Osteocyte (in vitro differentiated cells): ENCODE data around the gene TJP2. TPM values are rescaled to one million over a fixed set of nuclear protein-coding genes. Genes with fewer than 3 reads are reported as not detected.

Experiments used
- DNase-seq: peaks from one replicate; pipeline ENCODE4 v3.0.0; 2021; ENCODE audit warnings: mixed read lengths; ENCODE audit not compliant: unreplicated experiment; ENCODE audit errors: extremely low spot score
- H3K27ac Mint-ChIP-seq: one replicate; pipeline ENCODE4 v1.8.0; 2021; ENCODE audit warnings: mild to moderate bottlenecking, mixed read lengths; ENCODE audit not compliant: unreplicated experiment
- H3K27me3 Mint-ChIP-seq: one replicate; pipeline ENCODE4 v1.8.0; 2021; ENCODE audit warnings: mixed read lengths; ENCODE audit not compliant: unreplicated experiment
- H3K36me3 Mint-ChIP-seq: one replicate; pipeline ENCODE4 v1.8.0; 2021; ENCODE audit warnings: mixed read lengths; ENCODE audit not compliant: unreplicated experiment
- H3K4me1 Mint-ChIP-seq: one replicate; pipeline ENCODE4 v1.8.0; 2021; ENCODE audit warnings: mixed read lengths; ENCODE audit not compliant: unreplicated experiment
- H3K4me3 Mint-ChIP-seq: one replicate; pipeline ENCODE4 v1.8.0; 2021; ENCODE audit warnings: mild to moderate bottlenecking, moderate library complexity, mixed read lengths; ENCODE audit not compliant: unreplicated experiment
- H3K9me3 Mint-ChIP-seq: one replicate; pipeline ENCODE4 v1.8.0; 2021; ENCODE audit warnings: mixed read lengths; ENCODE audit not compliant: unreplicated experiment
- total RNA-seq: library from RNA; stranded (reverse); gene quantifications from 2 replicates; pipeline ENCODE4 v1.2.1, GENCODE V29; 2021
- TF ChIP-seq, protein P1 (sequence below): fragments of 200-600 bp; sonication (generic); IDR thresholded peaks from 2 replicates; pipeline ENCODE4 v1.5.0; 2021; ENCODE audit warnings: antibody characterized with exemption, mild to moderate bottlenecking, moderate library complexity

The TJP2 gene
- total RNA-seq, 1 donor from 2014 or later: 42.7 TPM

DNA sequence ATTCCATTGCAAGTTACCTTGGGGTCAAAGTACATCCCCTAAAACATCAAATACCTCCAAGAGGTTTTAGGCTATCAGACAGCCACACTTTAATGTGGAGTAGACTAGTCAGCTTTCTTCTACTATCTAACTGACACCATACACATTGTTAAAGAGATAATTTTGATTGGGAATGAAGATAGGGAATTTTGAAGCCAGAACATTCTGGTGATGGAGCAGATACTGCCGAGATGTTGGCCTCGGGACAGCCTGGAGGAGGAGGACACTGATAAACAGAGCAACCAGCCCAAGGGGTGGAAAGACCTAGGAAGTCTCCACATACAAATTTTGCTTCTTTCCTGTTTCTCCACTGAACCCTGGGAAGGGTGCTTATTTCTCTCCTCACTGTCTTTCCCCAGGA lies 14.9 kb downstream of the TJP2 start:
- no peak for DNase-seq
- no peak overlapping the region for H3K4me3 Mint-ChIP-seq
- H3K27ac Mint-ChIP-seq: no peak overlapping the region
- H3K4me1 Mint-ChIP-seq: peaks cover 16% of the 10 kb centered on the region
- TF ChIP-seq, protein P1, sequence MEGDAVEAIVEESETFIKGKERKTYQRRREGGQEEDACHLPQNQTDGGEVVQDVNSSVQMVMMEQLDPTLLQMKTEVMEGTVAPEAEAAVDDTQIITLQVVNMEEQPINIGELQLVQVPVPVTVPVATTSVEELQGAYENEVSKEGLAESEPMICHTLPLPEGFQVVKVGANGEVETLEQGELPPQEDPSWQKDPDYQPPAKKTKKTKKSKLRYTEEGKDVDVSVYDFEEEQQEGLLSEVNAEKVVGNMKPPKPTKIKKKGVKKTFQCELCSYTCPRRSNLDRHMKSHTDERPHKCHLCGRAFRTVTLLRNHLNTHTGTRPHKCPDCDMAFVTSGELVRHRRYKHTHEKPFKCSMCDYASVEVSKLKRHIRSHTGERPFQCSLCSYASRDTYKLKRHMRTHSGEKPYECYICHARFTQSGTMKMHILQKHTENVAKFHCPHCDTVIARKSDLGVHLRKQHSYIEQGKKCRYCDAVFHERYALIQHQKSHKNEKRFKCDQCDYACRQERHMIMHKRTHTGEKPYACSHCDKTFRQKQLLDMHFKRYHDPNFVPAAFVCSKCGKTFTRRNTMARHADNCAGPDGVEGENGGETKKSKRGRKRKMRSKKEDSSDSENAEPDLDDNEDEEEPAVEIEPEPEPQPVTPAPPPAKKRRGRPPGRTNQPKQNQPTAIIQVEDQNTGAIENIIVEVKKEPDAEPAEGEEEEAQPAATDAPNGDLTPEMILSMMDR: no peak
- no peaks in the 10 kb centered on the region for H3K27me3 Mint-ChIP-seq
- no peaks in the 10 kb centered on the region for H3K36me3 Mint-ChIP-seq
- no peaks in the 10 kb centered on the region for H3K9me3 Mint-ChIP-seq

GRCh38 chr9:69190086-69190862 lies 16.2 kb downstream of the TJP2 start:
- H3K4me3 Mint-ChIP-seq: no peak overlapping the region
- TF ChIP-seq, protein P1: no peak
- no peak overlapping the region for H3K27ac Mint-ChIP-seq
- H3K27me3 Mint-ChIP-seq: no peaks in the 10 kb centered on the region
- no peaks in the 10 kb centered on the region for H3K9me3 Mint-ChIP-seq
- no peaks in the 10 kb centered on the region for H3K36me3 Mint-ChIP-seq
- peaks cover 16% of the 10 kb centered on the region for H3K4me1 Mint-ChIP-seq
- DNase-seq: no peak

DNA sequence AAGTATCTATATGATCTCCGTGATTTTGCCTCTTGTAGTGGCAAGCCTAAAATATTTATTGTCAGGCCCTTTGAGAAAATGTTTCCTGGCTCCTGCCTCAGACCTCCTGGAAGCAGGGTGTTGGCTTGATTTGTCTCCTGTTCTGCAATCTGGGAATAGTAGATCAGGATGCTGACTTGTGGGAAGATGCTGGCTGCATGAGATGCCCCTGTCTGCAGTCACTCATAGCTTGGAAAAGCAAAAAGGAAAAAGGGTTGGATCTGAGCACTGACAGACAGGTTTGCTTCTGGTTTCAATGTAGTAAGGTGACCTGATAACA lies 16.7 kb downstream of the TJP2 start:
- no peaks in the 10 kb centered on the region for H3K36me3 Mint-ChIP-seq
- no peaks in the 10 kb centered on the region for H3K27me3 Mint-ChIP-seq
- no peak overlapping the region for H3K27ac Mint-ChIP-seq
- peaks cover 16% of the 10 kb centered on the region for H3K4me1 Mint-ChIP-seq
- H3K4me3 Mint-ChIP-seq: no peak overlapping the region
- H3K9me3 Mint-ChIP-seq: no peaks in the 10 kb centered on the region
- TF ChIP-seq, protein P1: no peak
- DNase-seq: no peak

GRCh38 chr9:69191231-69191630 lies 17.2 kb downstream of the TJP2 start:
- no peak overlapping the region for H3K27ac Mint-ChIP-seq
- no peaks in the 10 kb centered on the region for H3K9me3 Mint-ChIP-seq

GRCh38 chr9:69192214-69192613 lies 18.1 kb downstream of the TJP2 start:
- Mint-ChIP-seq H3K27me3 (no peaks in the 10 kb centered on the region), H3K4me1 (peaks cover 9% of the 10 kb centered on the region), H3K27ac (no peak overlapping the region), H3K36me3 (no peaks in the 10 kb centered on the region), H3K9me3 (no peaks in the 10 kb centered on the region), H3K4me3 (no peak overlapping the region)
- TF ChIP-seq, protein P1: no peak
- no peak for DNase-seq

More at GRCh38 chr9:69191231-69191630, 17.2 kb downstream of the TJP2 start:
- H3K36me3 Mint-ChIP-seq: no peaks in the 10 kb centered on the region
- TF ChIP-seq, protein P1: no peak
- H3K4me1 Mint-ChIP-seq: peaks cover 14% of the 10 kb centered on the region
- no peak overlapping the region for H3K4me3 Mint-ChIP-seq
- DNase-seq: no peak
- no peaks in the 10 kb centered on the region for H3K27me3 Mint-ChIP-seq
